ENCODE data around the gene NLN.

The NLN gene

DNA sequence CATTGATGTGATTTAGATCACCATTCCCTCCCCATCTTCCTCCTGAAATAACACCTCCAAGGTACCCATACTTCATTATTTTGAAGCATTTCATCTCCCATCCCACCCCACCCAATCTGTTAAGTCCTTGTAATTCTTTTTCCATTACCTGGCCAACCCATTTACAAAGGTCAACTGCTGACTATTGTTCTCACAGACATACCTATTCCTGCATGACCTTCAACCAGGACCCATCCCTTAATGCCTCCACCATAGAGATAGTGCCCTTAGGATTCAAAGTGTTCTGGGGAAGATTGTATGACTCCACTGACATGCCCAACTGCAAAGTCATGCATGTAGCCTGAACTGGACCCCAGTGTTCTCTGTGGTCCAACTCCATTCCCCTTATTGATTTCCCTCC, 91.2 kb downstream of the NLN start:
- no peak overlapping the region for H3K4me3 ChIP-seq (ENCODE audit: low read depth, low read length)
- H3K79me2 ChIP-seq, result no peaks in the 10 kb centered on the region
- no peaks in the 10 kb centered on the region for H3K4me1 ChIP-seq
- H3K27ac ChIP-seq, result no peak overlapping the region
- H2AFZ ChIP-seq, result no peak overlapping the region
- no peaks in the 10 kb centered on the region for H3K36me3 ChIP-seq (ENCODE audit: control insufficient read depth, insufficient read depth, low read length)
- TF ChIP-seq CTCF (IDR thresholded peaks at IDR 0.05), result no peak
- H3K4me2 ChIP-seq (ENCODE audit: low read length), result no peak overlapping the region
- no peaks in the 10 kb centered on the region for H3K27me3 ChIP-seq (ENCODE audit: control insufficient read depth, insufficient read depth, low read length)
- H3K9ac ChIP-seq, result no peak overlapping the region
- no peaks in the 10 kb centered on the region for H3K9me3 ChIP-seq (ENCODE audit: control insufficient read depth, low read length)

DNA sequence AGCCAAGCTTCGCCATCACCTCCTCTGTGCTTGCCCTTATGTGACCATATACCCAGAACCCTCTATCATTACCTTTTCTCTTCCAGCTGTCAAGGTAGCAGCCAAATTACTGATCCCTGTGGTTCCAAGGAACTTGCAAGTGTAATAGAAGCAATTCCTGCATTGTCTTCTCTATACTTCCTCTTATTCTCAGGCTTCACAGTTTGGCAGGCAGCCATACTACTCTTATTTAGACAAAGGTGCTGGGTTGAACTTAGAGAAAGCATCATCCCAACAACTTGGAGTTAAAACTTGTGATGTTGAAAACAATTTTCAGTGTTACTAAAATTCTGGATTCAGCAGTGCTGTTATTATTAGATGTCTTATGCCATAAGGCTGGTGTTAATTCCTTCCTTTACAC, 93.2 kb downstream of the NLN start:
- Histone ChIP-seq H3K9ac (no peak overlapping the region), H3K27ac (no peak overlapping the region)

DNA sequence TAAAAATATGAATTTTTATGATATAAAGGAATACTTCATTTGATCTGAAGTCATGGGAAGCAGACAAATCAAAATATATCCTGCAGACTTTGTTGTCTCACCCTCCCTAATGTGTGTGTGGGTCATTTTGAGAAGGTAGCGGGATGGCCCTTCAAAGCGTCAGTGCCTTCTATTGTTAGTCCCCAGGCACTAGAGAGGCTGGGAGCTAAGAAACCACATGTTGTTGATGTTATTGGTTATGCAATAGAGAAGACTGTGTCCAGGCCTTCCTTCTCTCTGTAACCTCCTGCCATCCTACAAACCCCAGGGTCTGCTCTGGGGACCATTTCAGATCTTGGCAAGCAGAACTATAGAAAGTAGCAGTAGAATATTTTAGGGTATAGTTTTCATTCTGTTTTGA, 94.7 kb downstream of the NLN start:
- H3K4me1 ChIP-seq, result no peaks in the 10 kb centered on the region
- H3K9ac ChIP-seq, result no peak overlapping the region
- H3K36me3 ChIP-seq (ENCODE audit: control insufficient read depth, insufficient read depth, low read length), result no peaks in the 10 kb centered on the region
- H2AFZ ChIP-seq, result no peak overlapping the region
- no peak for TF ChIP-seq CTCF (IDR thresholded peaks at IDR 0.05)
- no peak overlapping the region for H3K27ac ChIP-seq
- H3K79me2 ChIP-seq, result no peaks in the 10 kb centered on the region
- H3K4me2 ChIP-seq (ENCODE audit: low read length), result no peak overlapping the region
- no peaks in the 10 kb centered on the region for H3K27me3 ChIP-seq (ENCODE audit: control insufficient read depth, insufficient read depth, low read length)
- no peak overlapping the region for H3K4me3 ChIP-seq (ENCODE audit: low read depth, low read length)
- no peaks in the 10 kb centered on the region for H3K9me3 ChIP-seq (ENCODE audit: control insufficient read depth, low read length)

More for the DNA sequence above, 93.2 kb downstream of the NLN start:
- TF ChIP-seq CTCF (IDR thresholded peaks at IDR 0.05), result no peak
- Histone ChIP-seq H3K4me3 (ENCODE audit: low read depth, low read length) (no peak overlapping the region), H2AFZ (no peak overlapping the region), H3K79me2 (no peaks in the 10 kb centered on the region), H3K9me3 (ENCODE audit: control insufficient read depth, low read length) (no peaks in the 10 kb centered on the region), H3K36me3 (ENCODE audit: control insufficient read depth, insufficient read depth, low read length) (no peaks in the 10 kb centered on the region), H3K27me3 (ENCODE audit: control insufficient read depth, insufficient read depth, low read length) (no peaks in the 10 kb centered on the region), H3K4me2 (ENCODE audit: low read length) (no peak overlapping the region), H3K4me1 (no peaks in the 10 kb centered on the region)

GRCh38 chr5:65817931-65818330, 95.9 kb downstream of the NLN start:
- TF ChIP-seq CTCF (IDR thresholded peaks at IDR 0.05), result no peak
- no peaks in the 10 kb centered on the region for H3K9me3 ChIP-seq (ENCODE audit: control insufficient read depth, low read length)
- H3K4me1 ChIP-seq, result no peaks in the 10 kb centered on the region
- H3K79me2 ChIP-seq, result no peaks in the 10 kb centered on the region
- no peak overlapping the region for H2AFZ ChIP-seq
- H3K36me3 ChIP-seq (ENCODE audit: control insufficient read depth, insufficient read depth, low read length), result no peaks in the 10 kb centered on the region
- H3K4me3 ChIP-seq (ENCODE audit: low read depth, low read length), result no peak overlapping the region
- H3K27ac ChIP-seq, result no peak overlapping the region
- no peak overlapping the region for H3K4me2 ChIP-seq (ENCODE audit: low read length)
- no peak overlapping the region for H3K9ac ChIP-seq
- H3K27me3 ChIP-seq (ENCODE audit: control insufficient read depth, insufficient read depth, low read length), result no peaks in the 10 kb centered on the region

GRCh38 chr5:65818592-65818991, 96.6 kb downstream of the NLN start:
- Histone ChIP-seq H3K36me3 (ENCODE audit: control insufficient read depth, insufficient read depth, low read length) (no peaks in the 10 kb centered on the region), H3K9ac (no peak overlapping the region), H2AFZ (no peak overlapping the region), H3K9me3 (ENCODE audit: control insufficient read depth, low read length) (no peaks in the 10 kb centered on the region), H3K79me2 (no peaks in the 10 kb centered on the region), H3K27me3 (ENCODE audit: control insufficient read depth, insufficient read depth, low read length) (no peaks in the 10 kb centered on the region), H3K27ac (no peak overlapping the region), H3K4me2 (ENCODE audit: low read length) (no peak overlapping the region), H3K4me3 (ENCODE audit: low read depth, low read length) (no peak overlapping the region), H3K4me1 (no peaks in the 10 kb centered on the region)
- TF ChIP-seq CTCF (IDR thresholded peaks at IDR 0.05), result no peak
